Superior temporal gyrus (tissue), 1 donor: ENCODE data around the gene KCNJ12.
"Not testable (repeated sequence)": the region's sequence is repeated elsewhere in the genome, so short reads cannot be mapped to it uniquely, and the experiment has no call there.

Source experiments
- DNase-seq: peaks from one replicate; pipeline ENCODE4 v3.0.0-alpha.2; 2016; ENCODE audit errors: extremely low spot score

Gene KCNJ12

GRCh38 chr17:21447552-21447951 lies 71.4 kb downstream of the KCNJ12 start:
- not testable (repeated sequence) for DNase-seq

- DNase-seq: peak; percentile 23
Observed at GRCh38 chr17:21449891-21450290, 73.7 kb downstream of the KCNJ12 start.

- DNase-seq: no peak
Observed at GRCh38 chr17:21451975-21452374, 75.8 kb downstream of the KCNJ12 start.

GRCh38 chr17:21452377-21453143 lies 76.4 kb downstream of the KCNJ12 start:
- DNase-seq: peak; percentile 88

- DNase-seq: no peak
Observed at GRCh38 chr17:21453144-21453898, 77.2 kb downstream of the KCNJ12 start.

- DNase-seq: not testable (repeated sequence)
Observed at GRCh38 chr17:21454006-21454405, 77.8 kb downstream of the KCNJ12 start.

- DNase-seq: no peak
Observed at GRCh38 chr17:21454441-21454840, 78.3 kb downstream of the KCNJ12 start.

- no peak for DNase-seq
Observed at GRCh38 chr17:21455761-21456160, 79.6 kb downstream of the KCNJ12 start.

GRCh38 chr17:21456449-21456848 lies 80.3 kb downstream of the KCNJ12 start:
- not testable (repeated sequence) for DNase-seq

GRCh38 chr17:21457051-21458026 lies 81.2 kb downstream of the KCNJ12 start:
- DNase-seq: peak; percentile 75

GRCh38 chr17:21458054-21458453 lies 81.9 kb downstream of the KCNJ12 start:
- DNase-seq: no peak

- DNase-seq: no peak
Observed at GRCh38 chr17:21459536-21459935, 83.4 kb downstream of the KCNJ12 start.

GRCh38 chr17:21460358-21460757 lies 84.2 kb downstream of the KCNJ12 start:
- no peak for DNase-seq

- DNase-seq: no peak
Observed at GRCh38 chr17:21462237-21462636, 86.1 kb downstream of the KCNJ12 start.

GRCh38 chr17:21463204-21463661 lies 87.1 kb downstream of the KCNJ12 start:
- no peak for DNase-seq

GRCh38 chr17:21463779-21464407 lies 87.7 kb downstream of the KCNJ12 start:
- DNase-seq: no peak

GRCh38 chr17:21464611-21465021 lies 88.5 kb downstream of the KCNJ12 start:
- no peak for DNase-seq

- DNase-seq: no peak
Observed at GRCh38 chr17:21466550-21466949, 90.4 kb downstream of the KCNJ12 start.

GRCh38 chr17:21467196-21467595 lies 91.0 kb downstream of the KCNJ12 start:
- no peak for DNase-seq

GRCh38 chr17:21467739-21468490 lies 91.8 kb downstream of the KCNJ12 start:
- DNase-seq: no peak
